HG02852 (cell line): Measurements from ENCODE around the gene KLHL4.
"Not testable (repeated sequence)": the region's sequence is repeated elsewhere in the genome, so short reads cannot be mapped to it uniquely, and the experiment has no call there.

Experiments used
- ATAC-seq: cut with Tn5 transposase; IDR thresholded peaks from one replicate; pipeline ENCODE4 v1.9.1; 2021; ENCODE audit warnings: mild to moderate bottlenecking, moderate library complexity; ENCODE audit not compliant: unreplicated experiment

Gene KLHL4, protein sequence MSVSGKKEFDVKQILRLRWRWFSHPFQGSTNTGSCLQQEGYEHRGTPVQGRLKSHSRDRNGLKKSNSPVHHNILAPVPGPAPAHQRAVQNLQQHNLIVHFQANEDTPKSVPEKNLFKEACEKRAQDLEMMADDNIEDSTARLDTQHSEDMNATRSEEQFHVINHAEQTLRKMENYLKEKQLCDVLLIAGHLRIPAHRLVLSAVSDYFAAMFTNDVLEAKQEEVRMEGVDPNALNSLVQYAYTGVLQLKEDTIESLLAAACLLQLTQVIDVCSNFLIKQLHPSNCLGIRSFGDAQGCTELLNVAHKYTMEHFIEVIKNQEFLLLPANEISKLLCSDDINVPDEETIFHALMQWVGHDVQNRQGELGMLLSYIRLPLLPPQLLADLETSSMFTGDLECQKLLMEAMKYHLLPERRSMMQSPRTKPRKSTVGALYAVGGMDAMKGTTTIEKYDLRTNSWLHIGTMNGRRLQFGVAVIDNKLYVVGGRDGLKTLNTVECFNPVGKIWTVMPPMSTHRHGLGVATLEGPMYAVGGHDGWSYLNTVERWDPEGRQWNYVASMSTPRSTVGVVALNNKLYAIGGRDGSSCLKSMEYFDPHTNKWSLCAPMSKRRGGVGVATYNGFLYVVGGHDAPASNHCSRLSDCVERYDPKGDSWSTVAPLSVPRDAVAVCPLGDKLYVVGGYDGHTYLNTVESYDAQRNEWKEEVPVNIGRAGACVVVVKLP

DNA sequence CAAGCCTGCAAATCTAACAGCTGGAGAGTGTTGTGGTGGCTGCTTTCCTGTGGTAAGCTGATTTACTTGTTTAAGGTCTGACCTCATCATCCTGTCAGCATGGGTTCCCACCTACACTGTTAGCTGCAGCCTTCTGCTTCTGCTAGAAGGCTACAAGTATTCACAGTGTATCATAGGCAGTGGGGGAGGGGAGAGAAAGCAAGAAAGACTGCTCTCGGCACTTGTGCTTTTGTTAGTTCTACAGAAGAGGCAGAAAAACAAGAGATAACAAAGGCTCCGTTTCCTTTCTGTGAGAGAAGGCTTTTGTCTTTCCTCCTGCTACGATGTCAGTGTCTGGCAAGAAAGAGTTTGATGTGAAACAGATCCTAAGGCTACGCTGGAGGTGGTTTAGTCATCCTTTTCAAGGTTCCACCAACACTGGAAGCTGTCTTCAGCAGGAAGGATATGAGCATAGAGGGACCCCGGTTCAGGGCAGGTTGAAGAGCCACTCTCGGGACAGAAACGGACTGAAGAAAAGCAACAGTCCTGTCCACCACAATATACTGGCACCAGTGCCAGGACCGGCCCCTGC, at the start of gene KLHL4:
Gene KLHL4 (plus strand): TSS at position 232 of the 571 bp plus-strand sequence. CDS start 92 bp downstream, at position 324.
- no peak for ATAC-seq

DNA sequence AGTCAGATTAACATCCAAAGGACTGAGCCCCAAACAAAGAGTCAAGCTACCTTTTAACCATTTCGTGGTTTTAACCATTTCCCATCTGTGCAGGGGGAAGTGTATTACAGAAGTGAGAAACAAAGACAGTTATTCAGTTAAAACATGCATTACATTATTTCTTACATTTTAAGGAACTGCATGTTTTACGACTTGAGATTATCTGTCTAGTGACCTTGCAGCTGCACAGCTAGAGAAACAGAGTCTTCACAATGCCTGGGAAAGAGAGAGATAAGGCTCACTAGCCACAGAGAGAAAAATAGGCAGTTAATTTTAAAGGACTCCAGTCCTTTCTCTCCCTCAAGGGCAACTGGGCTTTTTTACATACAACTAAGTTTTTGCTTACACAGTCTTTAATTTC, 48.7 kb upstream of the KLHL4 start:
- no peak for ATAC-seq

DNA sequence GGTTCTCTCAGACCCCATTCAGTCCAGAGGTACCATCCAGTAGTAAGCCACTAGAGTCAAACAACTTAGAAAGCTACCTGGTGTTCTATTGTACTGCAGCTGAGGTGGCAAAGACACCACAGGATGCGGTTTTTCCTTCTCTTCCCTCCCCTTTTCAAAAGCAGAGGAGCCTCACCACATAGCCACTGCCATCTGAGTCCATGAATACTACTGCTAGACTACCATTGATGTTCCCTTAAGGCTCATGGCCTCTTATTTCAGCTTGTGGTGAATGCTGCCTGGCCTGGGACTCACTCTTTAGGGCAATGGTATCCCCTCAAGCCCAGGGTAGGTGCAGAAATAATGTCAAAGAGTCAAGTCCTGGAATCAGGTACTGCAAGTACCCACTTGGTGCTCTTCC, 41.8 kb upstream of the KLHL4 start:
- no peak for ATAC-seq

DNA sequence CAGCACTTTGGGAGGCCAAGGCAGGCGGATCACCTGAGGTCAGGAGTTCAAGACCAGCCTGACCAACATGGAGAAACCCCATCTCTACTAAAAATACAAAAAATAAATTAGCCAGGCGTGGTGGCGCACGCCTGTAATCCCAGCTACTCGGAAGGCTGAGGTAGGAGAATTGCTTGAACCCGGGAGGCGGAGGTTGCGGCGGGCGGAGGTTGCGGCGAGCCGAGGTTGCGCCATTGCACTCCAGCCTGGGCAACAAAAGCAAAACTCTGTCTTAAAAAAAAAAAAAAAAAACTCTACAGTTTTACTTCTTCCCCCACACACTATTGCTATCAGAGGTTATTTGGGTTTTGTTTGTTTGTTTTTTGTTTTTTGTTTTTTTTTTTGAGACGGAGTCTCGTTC, 38.9 kb upstream of the KLHL4 start:
- ATAC-seq: not testable (repeated sequence)

DNA sequence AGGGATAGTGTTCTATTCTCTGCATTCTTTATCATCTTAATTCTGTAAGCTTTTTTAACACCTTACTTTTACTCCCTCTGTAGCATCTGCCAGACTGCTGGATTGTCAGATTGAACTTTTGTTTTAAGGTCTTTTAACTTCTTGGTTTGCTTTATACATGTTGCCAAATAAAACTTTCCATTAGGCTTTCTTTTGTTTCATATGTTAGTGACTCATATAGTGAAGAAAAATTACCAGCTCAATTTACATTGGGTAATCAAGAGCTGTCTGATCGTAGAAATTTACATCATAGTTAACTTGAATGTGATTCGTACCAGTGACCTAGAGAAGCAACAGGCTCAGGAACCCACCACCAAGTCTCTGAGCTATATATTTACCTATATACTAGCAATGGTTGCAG, 28.5 kb upstream of the KLHL4 start:
- ATAC-seq: no peak

DNA sequence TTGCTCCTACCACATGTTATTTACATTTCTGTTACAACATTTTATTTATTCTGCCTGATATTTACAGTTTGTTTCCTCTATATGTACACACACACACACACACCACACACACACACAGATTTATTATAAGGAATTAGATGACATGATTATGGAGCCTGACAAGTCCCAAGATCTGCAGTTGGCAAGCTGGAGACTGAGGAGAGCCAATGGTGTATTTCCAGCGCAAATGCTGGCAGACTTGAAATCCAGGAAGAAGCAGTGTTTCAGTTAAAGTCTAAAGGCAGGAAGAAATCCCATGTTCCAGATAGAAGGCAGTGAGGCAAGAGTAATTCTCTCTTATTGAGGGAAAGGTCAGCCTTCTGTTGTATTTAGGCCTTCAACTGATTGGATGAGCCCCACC, 1.8 kb upstream of the KLHL4 start:
- no peak for ATAC-seq

DNA sequence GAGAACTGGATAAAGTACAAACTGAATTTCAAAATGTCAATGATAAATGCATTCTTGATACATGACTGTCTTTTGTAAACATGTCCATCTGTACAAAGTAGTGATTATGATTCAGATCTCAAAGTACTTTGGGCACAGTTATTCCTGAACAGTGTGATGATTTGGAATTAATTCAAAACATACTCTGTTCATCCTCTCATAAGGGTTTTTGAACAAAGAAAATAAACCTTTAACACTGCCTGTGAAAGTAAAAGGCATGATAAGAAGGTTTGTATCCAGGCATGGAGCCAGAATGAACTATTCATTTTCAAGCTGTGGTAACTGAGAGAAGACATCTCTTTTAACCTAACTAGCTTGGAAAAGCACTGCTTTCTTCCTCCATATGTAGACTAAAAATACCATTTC, 883 bp upstream of the KLHL4 start:
- no peak for ATAC-seq

DNA sequence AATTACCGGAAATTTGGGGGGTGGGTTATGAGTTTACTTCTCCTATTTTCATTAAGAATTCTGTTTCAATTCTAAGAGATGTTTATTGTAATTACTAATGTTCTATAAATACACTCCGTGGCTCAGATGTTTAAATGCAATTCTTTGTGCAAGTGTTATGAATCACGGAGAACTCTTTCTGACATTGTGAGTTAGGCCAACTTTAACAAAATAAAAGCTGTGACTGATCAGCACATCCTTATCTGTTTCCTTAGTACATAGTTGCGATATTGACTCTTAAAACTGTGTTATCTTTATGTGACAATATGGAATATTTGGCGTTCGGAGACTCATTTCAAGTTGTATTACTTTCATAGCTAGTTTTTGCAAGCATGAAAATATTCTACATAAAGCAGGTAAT, 902 bp downstream of the KLHL4 start:
- ATAC-seq: no peak

DNA sequence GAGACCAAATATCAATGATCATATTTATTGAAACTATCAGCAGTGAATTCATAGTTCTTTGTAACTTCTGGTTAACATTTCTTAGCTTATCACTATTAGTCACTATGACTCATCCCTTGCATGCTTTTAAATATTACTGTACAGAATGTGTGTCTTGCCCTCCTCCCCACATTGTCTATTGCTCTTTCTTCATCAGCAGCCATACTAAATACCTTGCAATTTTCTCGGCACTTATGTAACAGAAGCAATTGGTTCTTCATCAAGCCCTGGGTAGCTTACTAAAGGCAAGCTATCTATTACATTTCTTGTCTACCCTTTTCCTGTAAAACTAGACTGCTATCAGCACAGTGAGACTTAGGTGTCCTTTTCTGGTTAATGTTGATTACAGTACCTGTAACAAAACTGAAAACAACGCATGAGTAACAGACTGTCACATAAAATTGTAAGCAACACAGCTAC, 8.2 kb downstream of the KLHL4 start:
- ATAC-seq: no peak

DNA sequence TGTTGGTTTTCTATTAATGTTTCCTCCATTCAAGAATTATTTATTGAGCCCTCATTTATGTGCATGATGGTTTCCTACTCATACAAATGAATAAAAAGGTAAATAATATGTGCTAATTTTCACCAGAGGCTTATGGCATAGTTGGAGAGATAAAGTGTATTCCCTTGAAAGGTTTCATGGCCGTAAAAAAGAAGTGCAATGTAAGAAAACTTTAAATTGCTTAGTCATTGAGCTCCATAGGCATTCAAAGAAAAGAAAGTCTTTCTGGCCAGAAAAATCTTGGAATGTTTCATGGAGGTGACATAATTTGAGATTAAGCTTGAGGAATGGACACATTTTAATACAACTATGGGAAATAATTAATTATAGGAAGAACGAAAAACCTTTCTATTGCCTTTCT, 8.7 kb downstream of the KLHL4 start:
- ATAC-seq: no peak

DNA sequence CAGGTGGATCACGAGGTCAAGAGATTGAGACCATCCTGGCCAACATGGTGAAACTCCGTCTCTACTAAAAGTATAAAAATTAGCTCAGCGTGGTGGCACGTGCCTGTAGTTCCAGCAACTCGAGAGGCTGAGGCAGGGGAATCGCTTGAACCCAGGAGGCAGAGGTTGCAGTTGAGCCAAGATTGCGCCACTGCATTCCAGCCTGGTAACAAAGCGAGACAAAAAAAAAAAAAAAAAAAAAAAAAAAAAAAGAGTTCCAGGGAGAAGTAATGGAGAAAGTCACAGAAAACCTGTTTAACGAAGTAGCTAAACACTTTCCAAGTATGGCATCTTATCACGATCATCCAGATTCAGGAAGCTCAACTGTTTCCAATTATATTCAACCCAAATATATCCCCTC, 10.9 kb downstream of the KLHL4 start:
- ATAC-seq: no peak

DNA sequence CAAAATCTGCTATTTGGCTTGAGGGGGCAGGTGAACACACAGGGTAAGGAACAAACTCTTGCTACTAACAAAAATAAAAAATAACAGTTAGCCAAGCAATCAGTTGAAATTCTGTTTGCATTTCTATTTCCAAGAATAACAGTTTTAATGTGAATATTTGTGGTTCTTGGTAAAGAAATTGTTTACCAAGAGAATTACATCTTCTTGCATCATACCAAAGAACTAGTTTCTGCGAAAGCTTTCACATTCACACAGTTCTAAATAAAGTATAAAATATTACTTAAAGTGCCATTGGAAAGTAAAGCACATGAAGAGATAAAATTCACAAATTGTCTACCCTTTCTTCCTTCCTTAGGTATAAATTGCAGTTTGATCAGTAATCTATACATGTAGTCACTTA, 54.4 kb downstream of the KLHL4 start:
- no peak for ATAC-seq

DNA sequence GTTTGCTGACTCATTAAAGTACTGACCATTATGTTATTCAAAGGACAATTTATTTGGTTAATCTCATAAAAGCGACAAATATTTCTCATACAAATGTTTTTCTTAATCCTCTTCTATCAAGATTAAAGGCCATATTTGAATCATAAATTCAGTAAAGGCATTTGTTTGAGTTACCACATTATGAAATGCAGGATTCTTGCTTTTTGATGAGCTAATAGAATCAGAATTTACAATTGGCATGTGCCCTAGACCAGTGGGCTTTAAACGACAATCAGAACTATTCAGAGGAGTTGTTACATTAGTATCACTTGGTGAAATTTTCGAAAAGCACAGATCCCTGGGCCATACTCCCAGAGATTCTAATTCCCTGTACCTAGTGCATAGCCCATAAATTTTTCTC, 55.3 kb downstream of the KLHL4 start:
- no peak for ATAC-seq

DNA sequence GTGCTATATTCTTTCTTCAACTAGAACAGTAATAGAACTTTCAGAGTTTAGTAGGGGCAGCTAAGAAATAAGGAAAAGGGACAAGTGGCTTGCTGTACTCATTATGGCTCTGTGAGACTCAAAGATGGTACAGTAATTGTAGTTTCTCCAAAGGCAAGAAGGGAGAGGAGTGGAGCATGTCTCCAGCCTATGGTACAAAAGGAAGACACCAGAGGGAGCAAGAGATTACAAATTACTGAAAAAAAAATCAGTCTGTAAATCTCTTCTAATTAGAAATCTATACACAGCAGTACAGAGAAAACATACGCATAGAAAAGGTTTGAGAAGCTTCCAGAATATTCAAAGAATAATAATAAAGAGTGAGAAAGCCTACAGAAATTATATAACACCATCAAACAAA, 61.4 kb downstream of the KLHL4 start:
- no peak for ATAC-seq

DNA sequence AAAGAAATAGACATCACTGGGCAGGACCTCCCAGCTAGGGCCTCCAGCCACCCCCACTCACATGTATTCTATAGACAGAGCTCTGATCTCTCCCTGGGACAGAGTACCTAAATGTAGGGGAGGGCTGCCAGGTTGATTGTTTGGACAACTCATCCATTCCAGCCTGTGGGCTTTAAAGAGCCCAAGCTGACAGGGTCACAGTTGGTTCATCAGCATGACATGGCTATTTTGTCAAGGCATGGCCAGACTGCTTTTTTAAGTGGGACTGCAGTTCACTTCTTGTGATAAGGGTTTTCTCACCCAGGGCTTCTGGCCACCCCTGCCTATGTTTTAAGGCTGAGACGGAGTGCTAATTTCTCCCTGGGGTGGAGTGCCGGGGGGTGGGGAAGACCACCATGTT, 63.3 kb downstream of the KLHL4 start:
- ATAC-seq: no peak

DNA sequence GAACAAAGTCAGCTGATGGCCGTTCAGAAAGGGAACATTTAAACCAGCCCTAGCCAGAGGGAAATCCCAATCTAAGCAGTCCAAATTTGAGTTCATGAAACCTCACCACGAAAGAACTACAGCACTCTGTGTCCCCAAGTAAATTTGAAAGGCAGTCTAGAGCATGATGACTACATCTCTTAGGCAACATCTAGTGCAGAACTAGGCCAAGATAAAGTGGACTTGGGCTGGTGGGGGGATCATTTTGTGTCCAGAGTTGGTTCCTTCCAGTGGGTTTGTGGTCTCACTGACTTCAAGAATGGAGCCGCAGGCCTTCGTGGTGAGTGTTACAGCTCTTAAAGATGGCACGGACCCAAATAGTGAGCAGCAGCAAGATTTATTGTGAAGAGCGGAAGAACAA, 64.9 kb downstream of the KLHL4 start:
- ATAC-seq: no peak

DNA sequence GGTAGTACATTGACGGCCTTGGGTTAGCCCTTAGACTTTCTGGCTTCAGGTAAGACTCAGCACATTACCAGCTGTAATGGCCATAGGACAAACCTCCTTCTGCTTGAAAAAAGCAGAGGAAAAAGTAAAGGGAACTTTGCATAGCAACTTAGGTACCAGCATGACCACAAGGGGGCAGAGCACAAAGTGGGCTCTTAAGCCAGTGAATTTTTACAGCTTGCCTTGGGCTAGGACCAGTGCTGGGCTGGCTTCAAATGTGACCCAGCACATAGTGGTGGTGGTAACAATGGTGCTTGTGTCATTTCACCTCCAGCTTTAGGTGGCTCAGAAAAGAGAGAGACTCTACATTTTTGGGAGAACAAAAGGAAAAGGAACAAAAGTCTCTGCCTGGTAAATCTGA, 66.1 kb downstream of the KLHL4 start:
- no peak for ATAC-seq

DNA sequence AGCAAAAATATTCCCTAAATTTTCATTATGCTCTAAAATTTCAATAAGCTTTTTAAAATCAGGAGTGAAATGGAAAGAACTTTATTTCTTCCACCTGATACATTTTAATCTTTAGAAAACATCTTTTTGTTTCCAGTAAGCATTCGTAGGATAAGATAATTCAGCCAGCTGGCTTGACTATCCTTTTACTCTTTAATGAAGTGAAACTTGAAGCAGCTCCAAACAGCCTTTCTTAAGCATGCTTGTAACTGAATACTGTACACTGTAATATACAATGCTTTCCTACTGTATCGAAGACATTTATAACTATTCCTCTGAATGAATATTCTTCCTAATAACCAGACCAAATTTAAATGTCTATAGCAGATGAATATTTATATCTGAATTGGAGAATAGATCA, 98.8 kb downstream of the KLHL4 start:
- no peak for ATAC-seq

DNA sequence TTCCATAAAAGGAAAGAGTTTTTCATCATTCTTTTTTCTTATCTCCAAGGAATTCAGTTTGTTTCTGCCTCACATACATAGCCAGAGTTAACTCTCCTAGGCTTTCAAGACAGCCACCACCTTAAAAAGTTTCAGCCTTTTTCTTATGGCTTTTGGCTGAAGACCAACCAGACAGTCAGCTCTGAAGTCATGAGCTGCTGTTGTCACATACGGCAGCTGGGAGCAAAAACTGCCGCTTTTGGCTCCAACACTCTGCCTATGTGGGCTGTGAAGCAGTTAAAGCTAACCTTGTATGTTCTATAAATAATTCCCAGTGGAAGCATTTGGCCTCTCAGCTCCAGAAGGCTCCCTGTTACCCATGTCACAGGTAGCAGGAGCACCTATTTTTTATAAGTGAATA, 104.1 kb downstream of the KLHL4 start:
- no peak for ATAC-seq

DNA sequence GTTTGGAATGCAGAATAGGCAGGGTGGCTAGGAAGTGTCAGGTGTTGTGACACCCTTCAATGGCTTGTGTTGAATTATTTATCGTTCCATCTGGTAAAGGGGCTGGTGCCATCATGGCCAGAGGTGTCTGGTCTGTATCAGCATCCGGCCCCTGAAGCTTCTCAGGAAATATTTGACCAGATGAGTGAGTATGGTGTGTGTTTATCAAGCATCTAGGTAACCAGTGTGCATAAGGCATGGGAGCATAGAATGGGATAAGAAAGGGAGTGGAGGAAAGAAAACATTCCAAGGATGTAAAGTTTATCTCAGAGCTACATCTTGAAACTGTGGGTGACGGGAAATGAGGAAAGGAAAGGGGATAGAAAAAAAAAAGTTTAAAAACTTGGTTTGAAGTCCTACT, 109.4 kb downstream of the KLHL4 start:
- no peak for ATAC-seq

DNA sequence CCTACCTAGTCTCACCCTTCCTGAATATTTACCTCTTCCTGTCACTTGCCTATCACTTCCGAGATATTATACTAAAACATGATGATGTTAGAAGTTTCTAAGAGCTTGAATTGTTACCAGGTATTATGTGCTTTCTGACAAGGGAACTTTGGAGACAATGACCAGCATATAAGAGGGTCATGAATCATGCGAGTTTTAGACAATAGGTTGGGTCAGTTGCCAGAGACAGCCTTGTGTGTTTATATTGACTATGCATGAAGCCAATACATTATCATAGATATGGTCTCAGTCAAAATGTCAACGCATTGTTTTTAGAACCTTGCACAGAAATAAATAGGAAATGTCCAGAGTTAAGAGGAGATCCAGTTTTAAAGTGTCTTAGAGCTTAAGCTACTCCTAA, 116.8 kb downstream of the KLHL4 start:
- no peak for ATAC-seq

DNA sequence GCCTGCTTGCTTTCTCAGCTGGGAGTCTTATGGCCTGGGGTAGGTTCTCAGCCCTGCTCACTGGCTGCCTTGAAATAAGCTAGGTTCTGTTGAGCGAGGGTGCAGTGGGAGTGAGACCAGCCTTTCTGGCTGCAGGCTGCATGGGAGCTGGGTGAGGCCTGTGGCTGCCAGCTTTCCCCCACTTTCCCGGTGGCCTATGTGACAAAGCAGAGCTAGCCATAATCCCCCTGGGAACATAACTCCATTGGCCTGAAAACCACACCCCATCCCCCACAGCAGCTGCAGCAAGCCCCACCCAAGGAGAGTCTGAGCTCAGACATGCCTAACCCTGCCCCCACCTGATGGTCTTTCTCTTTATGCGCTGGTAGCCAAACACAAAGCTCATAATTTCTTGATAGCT, 118.9 kb downstream of the KLHL4 start:
- no peak for ATAC-seq
